SK-N-SH (cell line): ENCODE measurements around the gene DDX51. TPM values are rescaled to one million over a fixed set of nuclear protein-coding genes. Genes with fewer than 3 reads are reported as not detected.

ENCODE experiments used
- CTCF ChIA-PET: fragments of 300-600, 350-600 bp; formaldehyde crosslinking; extraction: SDS; loops from one replicate; lab custom pipeline; 2021; lab: Yijun Ruan, JAX
- POLR2A ChIA-PET: fragments of 350-600 bp; sonication (Branson Sonifier 250); formaldehyde crosslinking; extraction: SDS; loops from one replicate; lab custom pipeline; 2020; ENCODE audit warnings: antibody characterized with exemption, inconsistent platforms; lab: Yijun Ruan, JAX
- DNase-seq: peaks from one replicate; pipeline ENCODE4 v3.0.0; 2012
- H2AFZ ChIP-seq: fragments of 200-600 bp; sonication (generic); 2 replicates; pipeline ENCODE4 v1.8.1; 2016; ENCODE audit warnings: antibody characterized with exemption, mild to moderate bottlenecking, low read depth
- H3F3A ChIP-seq: fragments of 200-600 bp; sonication (generic); replicated peaks from 2 replicates; pipeline ENCODE3; 2016; ENCODE audit warnings: antibody characterized with exemption, mild to moderate bottlenecking; ENCODE audit not compliant: insufficient read depth
- H3K27ac ChIP-seq, 2 experiments: fragments of 200-500 bp in 1 of 2; fragments of 200-600 bp in 1 of 2; sonication (Bioruptor generic) in 1 of 2; sonication (generic), shearing (Covaris generic) in 1 of 2; 2 replicates each; pipeline versions ENCODE4 v1.5.1 to v1.6.1; 2014 to 2016; ENCODE audit warnings: low read depth in 2 of 2, inconsistent platforms in 1 of 2, low read length in 1 of 2, mild to moderate bottlenecking in 1 of 2, mixed read lengths in 1 of 2
- H3K27me3 ChIP-seq: fragments of 200-600 bp; sonication (generic), shearing (Covaris generic); 2 replicates; pipeline ENCODE4 v1.6.1; 2016; ENCODE audit warnings: mixed run types; ENCODE audit not compliant: insufficient read depth
- H3K36me3 ChIP-seq, 2 experiments: fragments of 200-500 bp in 1 of 2; fragments of 200-600 bp in 1 of 2; sonication (Bioruptor generic) in 1 of 2; sonication (generic) in 1 of 2; replicated peaks in 1 of 2; 2 replicates each; pipeline versions ENCODE3 to v1.5.1; 2014 to 2016; ENCODE audit warnings: low read length in 1 of 2, mild to moderate bottlenecking in 1 of 2; ENCODE audit not compliant: insufficient read depth in 2 of 2, control insufficient read depth in 1 of 2
- H3K4me1 ChIP-seq, 2 experiments: fragments of 200-500 bp in 1 of 2; fragments of 200-600 bp in 1 of 2; sonication (Bioruptor generic) in 1 of 2; sonication (generic), shearing (Covaris generic) in 1 of 2; 2 replicates each; pipeline versions ENCODE4 v1.5.1 to v1.6.1; 2014 to 2016; ENCODE audit warnings: low read depth in 1 of 2, low read length in 1 of 2, mixed run types in 1 of 2; ENCODE audit not compliant: insufficient read depth in 2 of 2, control insufficient read depth in 1 of 2
- H3K4me2 ChIP-seq: fragments of 200-600 bp; sonication (generic), shearing (Covaris generic); 2 replicates; pipeline ENCODE4 v1.6.1; 2017; ENCODE audit warnings: mixed run types
- H3K4me3 ChIP-seq, 2 experiments: fragments of 200-500 bp in 1 of 2; fragments of 200-600 bp in 1 of 2; sonication (Bioruptor generic) in 1 of 2; sonication (generic), shearing (Covaris generic) in 1 of 2; 2 replicates each; pipeline versions ENCODE4 v1.5.1 to v1.8.1; 2014 to 2016; ENCODE audit warnings: low read depth in 2 of 2, inconsistent platforms in 1 of 2, low read length in 1 of 2, mild to moderate bottlenecking in 1 of 2, mixed read lengths in 1 of 2, moderate library complexity in 1 of 2
- H3K79me2 ChIP-seq: fragments of 200-600 bp; sonication (generic); 2 replicates; pipeline ENCODE4 v1.8.1; 2017; ENCODE audit warnings: mild to moderate bottlenecking; ENCODE audit not compliant: insufficient read depth
- H3K9ac ChIP-seq: fragments of 200-600 bp; sonication (generic); 2 replicates; pipeline ENCODE4 v1.6.1; 2017; ENCODE audit warnings: mixed run types
- H3K9me2 ChIP-seq: fragments of 200-600 bp; sonication (generic); 2 replicates; pipeline ENCODE4 v1.6.1; 2017; ENCODE audit warnings: mixed run types
- H3K9me3 ChIP-seq: fragments of 200-600 bp; sonication (generic); 2 replicates; pipeline ENCODE4 v1.6.1; 2017; ENCODE audit warnings: mixed run types, mild to moderate bottlenecking, moderate library complexity
- H4K20me1 ChIP-seq: fragments of 200-600 bp; sonication (generic); 2 replicates; pipeline ENCODE4 v1.6.1; 2017; ENCODE audit warnings: mild to moderate bottlenecking, mixed run types; ENCODE audit not compliant: insufficient read depth
- ELF1 ChIP-seq: IDR thresholded peaks from 2 replicates; pipeline ENCODE4 v1.4.0; 2012
- EP300 ChIP-seq, 2 experiments: IDR thresholded peaks; 2 replicates each; pipeline versions ENCODE4 v1.4.0 to v1.6.1; 2012; ENCODE audit warnings: borderline replicate concordance in 1 of 2, low read depth in 1 of 2, low read length in 1 of 2
- EZH2phosphoT487 ChIP-seq: fragments of 200-600 bp; sonication (generic); IDR thresholded peaks from 2 replicates; pipeline ENCODE4 v1.6.1; 2017; ENCODE audit warnings: low read depth, mixed run types, mild to moderate bottlenecking, antibody characterized with exemption, moderate library complexity, borderline replicate concordance
- FOXJ3 ChIP-seq: sonication (generic); formaldehyde crosslinking; IDR thresholded peaks from 2 replicates; pipeline ENCODE4 v1.5.1; 2020; ENCODE audit warnings: mild to moderate bottlenecking, missing genetic modification reagents
- GABPA ChIP-seq: IDR thresholded peaks from 2 replicates; pipeline ENCODE4 v1.4.0; 2012; ENCODE audit warnings: low read depth, mild to moderate bottlenecking
- IRF3 ChIP-seq: fragments of 150-350 bp; IDR thresholded peaks from 2 replicates; pipeline ENCODE4 v1.6.1; 2016; ENCODE audit warnings: mild to moderate bottlenecking, low read depth, low read length
- MAX ChIP-seq: IDR thresholded peaks from 2 replicates; pipeline ENCODE4 v1.4.0; 2012; ENCODE audit warnings: low read depth
- NFIC ChIP-seq: IDR thresholded peaks from 2 replicates; pipeline ENCODE4 v1.4.0; 2012; ENCODE audit warnings: borderline replicate concordance
- NRF1 ChIP-seq: IDR thresholded peaks from 2 replicates; pipeline ENCODE4 v1.6.1; 2012; ENCODE audit warnings: low read depth, mild to moderate bottlenecking, low read length
- POLR2AphosphoS5 ChIP-seq: IDR thresholded peaks from 2 replicates; pipeline ENCODE4 v1.6.1; 2012; ENCODE audit warnings: low read depth, low read length
- RAD21 ChIP-seq: IDR thresholded peaks from 2 replicates; pipeline ENCODE4 v1.6.1; 2012; ENCODE audit warnings: mild to moderate bottlenecking, low read length
- RCOR1 ChIP-seq: fragments of 150-350 bp; IDR thresholded peaks from 2 replicates; pipeline ENCODE4 v1.6.1; 2017; ENCODE audit warnings: antibody characterized with exemption, low read length
- SIN3A ChIP-seq: IDR thresholded peaks from 2 replicates; pipeline ENCODE4 v1.6.1; 2012; ENCODE audit warnings: low read depth, mild to moderate bottlenecking, low read length, moderate library complexity, borderline replicate concordance
- SMC3 ChIP-seq: IDR thresholded peaks from 2 replicates; pipeline ENCODE4 v1.6.1; 2012; ENCODE audit warnings: low read depth, low read length, improper control_type of control experiment
- whole genome bisulfite sequencing: methylation state at CpG from one replicate; pipeline ENCODE4 v1.1.6; 2017; ENCODE audit warnings: low lambda C conversion rate; 5-methylcytosine and 5-hydroxymethylcytosine counted together
- polyA plus RNA-seq, 3 experiments: library from polyadenylated mRNA; depleted of rRNA; stranded (reverse); fragments of >200 nt; gene quantifications; 2 replicates each; pipeline ENCODE4 v1.2.3, GENCODE V29; 2012
- TF ChIP-seq, protein P1 (sequence below): fragments of 150-350 bp; IDR thresholded peaks from 2 replicates; pipeline ENCODE4 v1.6.1; 2017; ENCODE audit warnings: antibody characterized with exemption, low read length, low read depth, borderline replicate concordance
- TF ChIP-seq, protein P2 (sequence below): fragments of 200-600 bp; sonication (generic); IDR thresholded peaks from 2 replicates; pipeline ENCODE4 v1.6.1; 2017; ENCODE audit warnings: antibody characterized with exemption, mild to moderate bottlenecking, moderate library complexity
- TF ChIP-seq, protein P3 (sequence below): IDR thresholded peaks from 2 replicates; pipeline ENCODE4 v1.4.0; 2012; ENCODE audit warnings: low read depth, borderline replicate concordance

DDX51 gene
- polyA plus RNA-seq, 1 of the 3 experiments (the other 2 are of a cell fraction), result 17.3 TPM

- Histone ChIP-seq H3K36me3 (peaks cover 0 to 8% of the 10 kb centered on the region in 2 experiments), H3K9me2 (no peaks in the 10 kb centered on the region), H4K20me1 (0 out of 2 replicates have a peak, but pooled peaks cover 3% of the 10 kb centered on the region), H3K27me3 (no peaks in the 10 kb centered on the region), H3K9me3 (no peaks in the 10 kb centered on the region), H3K4me3 (peak overlapping the region in 1 of 2 experiments; percentile 33; a peak in 1 of 4 replicates), H3F3A (peaks cover 15% of the 10 kb centered on the region), H3K79me2 (no peaks in the 10 kb centered on the region), H3K4me2 (no peak overlapping the region), H3K27ac (no peak overlapping the region), H2AFZ (no peak overlapping the region), H3K9ac (no peak overlapping the region), H3K4me1 (no peaks in the 10 kb centered on the region)
- ChIA-PET POLR2A (interaction anchor here (1.0 kb wide), 1 partner anchor 260 kb away, joined by 4 read pairs; no protein-coding TSS in a partner anchor), CTCF (interaction anchor here (0.5 to 4.9 kb wide), 41 partner anchors 8 to 485 kb away, joined by 3 to 110 read pairs (median 4); partner anchors contain the start of gene DDX51)
- peak; percentile 95 for DNase-seq
- TF ChIP-seq, protein P1, sequence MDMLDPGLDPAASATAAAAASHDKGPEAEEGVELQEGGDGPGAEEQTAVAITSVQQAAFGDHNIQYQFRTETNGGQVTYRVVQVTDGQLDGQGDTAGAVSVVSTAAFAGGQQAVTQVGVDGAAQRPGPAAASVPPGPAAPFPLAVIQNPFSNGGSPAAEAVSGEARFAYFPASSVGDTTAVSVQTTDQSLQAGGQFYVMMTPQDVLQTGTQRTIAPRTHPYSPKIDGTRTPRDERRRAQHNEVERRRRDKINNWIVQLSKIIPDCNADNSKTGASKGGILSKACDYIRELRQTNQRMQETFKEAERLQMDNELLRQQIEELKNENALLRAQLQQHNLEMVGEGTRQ, result no peak
- no peak for TF ChIP-seq MAX
- TF ChIP-seq FOXJ3 (CRISPR knock-in tag), result no peak
- TF ChIP-seq SMC3, result peak; percentile 86
- TF ChIP-seq, protein P2, sequence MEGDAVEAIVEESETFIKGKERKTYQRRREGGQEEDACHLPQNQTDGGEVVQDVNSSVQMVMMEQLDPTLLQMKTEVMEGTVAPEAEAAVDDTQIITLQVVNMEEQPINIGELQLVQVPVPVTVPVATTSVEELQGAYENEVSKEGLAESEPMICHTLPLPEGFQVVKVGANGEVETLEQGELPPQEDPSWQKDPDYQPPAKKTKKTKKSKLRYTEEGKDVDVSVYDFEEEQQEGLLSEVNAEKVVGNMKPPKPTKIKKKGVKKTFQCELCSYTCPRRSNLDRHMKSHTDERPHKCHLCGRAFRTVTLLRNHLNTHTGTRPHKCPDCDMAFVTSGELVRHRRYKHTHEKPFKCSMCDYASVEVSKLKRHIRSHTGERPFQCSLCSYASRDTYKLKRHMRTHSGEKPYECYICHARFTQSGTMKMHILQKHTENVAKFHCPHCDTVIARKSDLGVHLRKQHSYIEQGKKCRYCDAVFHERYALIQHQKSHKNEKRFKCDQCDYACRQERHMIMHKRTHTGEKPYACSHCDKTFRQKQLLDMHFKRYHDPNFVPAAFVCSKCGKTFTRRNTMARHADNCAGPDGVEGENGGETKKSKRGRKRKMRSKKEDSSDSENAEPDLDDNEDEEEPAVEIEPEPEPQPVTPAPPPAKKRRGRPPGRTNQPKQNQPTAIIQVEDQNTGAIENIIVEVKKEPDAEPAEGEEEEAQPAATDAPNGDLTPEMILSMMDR, result peak; percentile 87
- no peak for TF ChIP-seq POLR2AphosphoS5
- no peak for TF ChIP-seq SIN3A
- TF ChIP-seq RCOR1, result no peak
- peak; percentile 89 for TF ChIP-seq RAD21
- TF ChIP-seq NRF1, result no peak
- TF ChIP-seq GABPA, result no peak
- no peak for TF ChIP-seq IRF3
- TF ChIP-seq EP300 (IDR thresholded peaks at IDR 0.05; ENCODE audit: borderline replicate concordance in 1 of 2, low read depth in 1 of 2, low read length in 1 of 2), result no peak
- TF ChIP-seq EZH2phosphoT487, result no peak
- TF ChIP-seq, protein P3, sequence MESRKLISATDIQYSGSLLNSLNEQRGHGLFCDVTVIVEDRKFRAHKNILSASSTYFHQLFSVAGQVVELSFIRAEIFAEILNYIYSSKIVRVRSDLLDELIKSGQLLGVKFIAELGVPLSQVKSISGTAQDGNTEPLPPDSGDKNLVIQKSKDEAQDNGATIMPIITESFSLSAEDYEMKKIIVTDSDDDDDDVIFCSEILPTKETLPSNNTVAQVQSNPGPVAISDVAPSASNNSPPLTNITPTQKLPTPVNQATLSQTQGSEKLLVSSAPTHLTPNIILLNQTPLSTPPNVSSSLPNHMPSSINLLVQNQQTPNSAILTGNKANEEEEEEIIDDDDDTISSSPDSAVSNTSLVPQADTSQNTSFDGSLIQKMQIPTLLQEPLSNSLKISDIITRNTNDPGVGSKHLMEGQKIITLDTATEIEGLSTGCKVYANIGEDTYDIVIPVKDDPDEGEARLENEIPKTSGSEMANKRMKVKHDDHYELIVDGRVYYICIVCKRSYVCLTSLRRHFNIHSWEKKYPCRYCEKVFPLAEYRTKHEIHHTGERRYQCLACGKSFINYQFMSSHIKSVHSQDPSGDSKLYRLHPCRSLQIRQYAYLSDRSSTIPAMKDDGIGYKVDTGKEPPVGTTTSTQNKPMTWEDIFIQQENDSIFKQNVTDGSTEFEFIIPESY, result no peak
- no peak for TF ChIP-seq ELF1
- no peak for TF ChIP-seq NFIC
- WGBS, result 48% methylated on average over 28 of the region's 41 CpGs
Observed at GRCh38 chr12:132153501-132154340, 9.6 kb upstream of the DDX51 start.
